Mesenchymal stem cell (in vitro differentiated cells and primary cell): Measurements from ENCODE around the gene SLC30A2.

Experiments
- DNase-seq: peaks from one replicate; pipeline ENCODE4 v3.0.0-alpha.2; 2013
- H2AFZ ChIP-seq: one replicate; pipeline ENCODE4 v1.6.1; 2013; ENCODE audit warnings: low read depth, mild to moderate bottlenecking, control low read depth, inconsistent platforms, low read length, moderate library complexity
- H2AK5ac ChIP-seq: 2 replicates; pipeline ENCODE4 v1.6.1; 2013; ENCODE audit warnings: low read length, moderate library complexity, mild to moderate bottlenecking, inconsistent platforms; ENCODE audit not compliant: severe bottlenecking
- H2BK120ac ChIP-seq: one replicate; pipeline ENCODE4 v1.6.1; 2013; ENCODE audit warnings: low read depth, mild to moderate bottlenecking, inconsistent platforms, low read length, moderate library complexity
- H2BK12ac ChIP-seq, 2 experiments: one replicate each; pipeline ENCODE4 v1.6.1; 2013; ENCODE audit warnings: inconsistent platforms in 2 of 2, low read length in 2 of 2, mild to moderate bottlenecking in 2 of 2, moderate library complexity in 2 of 2, control low read depth in 1 of 2
- H2BK15ac ChIP-seq: one replicate; pipeline ENCODE4 v1.6.1; 2013; ENCODE audit warnings: mild to moderate bottlenecking, low read depth, inconsistent platforms; ENCODE audit not compliant: poor library complexity, severe bottlenecking
- H2BK5ac ChIP-seq: 2 replicates; pipeline ENCODE4 v1.6.1; 2013; ENCODE audit warnings: low read depth, mild to moderate bottlenecking, low read length, control low read depth, inconsistent platforms; ENCODE audit not compliant: poor library complexity, severe bottlenecking
- H3K14ac ChIP-seq, 2 experiments: one replicate each; pipeline ENCODE4 v1.6.1; 2013; ENCODE audit warnings: inconsistent platforms in 2 of 2, low read length in 2 of 2, control low read depth in 1 of 2, mild to moderate bottlenecking in 1 of 2, moderate library complexity in 1 of 2
- H3K18ac ChIP-seq, 2 experiments: one replicate each; pipeline ENCODE4 v1.6.1; 2013; ENCODE audit warnings: inconsistent platforms in 2 of 2, low read length in 2 of 2, control low read depth in 1 of 2, low read depth in 1 of 2, mild to moderate bottlenecking in 1 of 2
- H3K23ac ChIP-seq, 2 experiments: one replicate each; pipeline ENCODE4 v1.6.1; 2013; ENCODE audit warnings: inconsistent platforms in 2 of 2, low read length in 2 of 2, mild to moderate bottlenecking in 2 of 2, moderate library complexity in 2 of 2, control low read depth in 1 of 2
- H3K27ac ChIP-seq: 2 replicates; pipeline ENCODE4 v1.5.1; 2013; ENCODE audit warnings: mild to moderate bottlenecking, moderate library complexity, low read length, control low read depth, inconsistent platforms; ENCODE audit not compliant: poor library complexity, severe bottlenecking
- H3K27me3 ChIP-seq, 2 experiments: 2 replicates each; pipeline versions ENCODE4 v1.6.1 to v1.7.0; 2013; ENCODE audit warnings: low read length in 2 of 2, mild to moderate bottlenecking in 2 of 2, moderate library complexity in 2 of 2, control low read depth in 1 of 2, inconsistent platforms in 1 of 2; ENCODE audit not compliant: control insufficient read depth in 1 of 2, insufficient read depth in 1 of 2
- H3K36me3 ChIP-seq, 2 experiments: 2 replicates each; pipeline versions ENCODE4 v1.6.1 to v1.7.0; 2013; ENCODE audit warnings: low read length in 2 of 2, control low read depth in 1 of 2, inconsistent platforms in 1 of 2, low read depth in 1 of 2, mild to moderate bottlenecking in 1 of 2; ENCODE audit not compliant: insufficient read depth in 2 of 2, control insufficient read depth in 1 of 2
- H3K4ac ChIP-seq, 2 experiments: one replicate each; pipeline ENCODE4 v1.6.1; 2013; ENCODE audit warnings: inconsistent platforms in 2 of 2, low read length in 2 of 2, mild to moderate bottlenecking in 2 of 2, moderate library complexity in 2 of 2, control low read depth in 1 of 2, low read depth in 1 of 2
- H3K4me1 ChIP-seq: 2 replicates; pipeline ENCODE4 v1.6.1; 2013; ENCODE audit warnings: low read depth, low read length, control low read depth; ENCODE audit not compliant: control insufficient read depth, insufficient read depth
- H3K4me2 ChIP-seq: 2 replicates; pipeline ENCODE4 v1.6.1; 2013; ENCODE audit warnings: low read length, mild to moderate bottlenecking, inconsistent platforms; ENCODE audit not compliant: poor library complexity, severe bottlenecking
- H3K4me3 ChIP-seq, 2 experiments: 2 replicates each; pipeline versions ENCODE4 v1.5.1 to v1.7.0; 2013; ENCODE audit warnings: low read length in 2 of 2, mild to moderate bottlenecking in 2 of 2, control low read depth in 1 of 2, low read depth in 1 of 2; ENCODE audit not compliant: insufficient read depth in 1 of 2
- H3K79me1 ChIP-seq: replicated peaks from 2 replicates; pipeline ENCODE4 v1.6.1; 2013; ENCODE audit warnings: mild to moderate bottlenecking, control low read depth, low read length, inconsistent platforms; ENCODE audit not compliant: poor library complexity, severe bottlenecking
- H3K9ac ChIP-seq: 2 replicates; pipeline ENCODE4 v1.7.0; 2013; ENCODE audit warnings: mild to moderate bottlenecking, low read length, moderate library complexity
- H3K9me3 ChIP-seq: 2 replicates; pipeline ENCODE4 v1.7.0; 2013; ENCODE audit warnings: mild to moderate bottlenecking, low read length; ENCODE audit not compliant: control insufficient read depth
- H4K8ac ChIP-seq: one replicate; pipeline ENCODE4 v1.6.1; 2013; ENCODE audit warnings: inconsistent platforms, mild to moderate bottlenecking, low read length, moderate library complexity
- H4K91ac ChIP-seq: one replicate; pipeline ENCODE4 v1.6.1; 2013; ENCODE audit warnings: mild to moderate bottlenecking, low read length, inconsistent platforms
- WGBS: methylation state at CpG from one replicate; pipeline ENCODE4 v1.1.7; 2013; ENCODE audit warnings: mixed read lengths; 5-methylcytosine and 5-hydroxymethylcytosine counted together

SLC30A2 gene

DNA sequence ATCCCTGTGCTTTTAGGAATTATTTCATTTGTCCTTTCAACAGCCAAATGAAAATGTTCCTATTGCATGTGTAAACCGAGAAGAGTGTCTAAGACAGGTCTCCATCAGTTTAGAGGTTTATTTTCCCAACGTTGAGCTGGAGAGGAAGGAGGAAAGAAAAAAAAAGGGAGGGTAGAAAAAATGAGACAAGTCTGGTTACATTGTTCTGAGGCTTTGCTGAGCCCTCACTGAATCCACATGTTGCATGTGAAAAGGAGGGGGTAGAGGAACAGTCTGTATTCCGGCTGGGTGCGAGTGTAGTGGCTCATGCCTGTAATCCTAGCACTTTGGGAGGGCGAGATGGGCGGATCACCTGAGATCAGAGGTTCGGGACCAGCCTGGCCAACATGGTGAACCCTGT lies 46.5 kb upstream of the SLC30A2 start:
- Histone ChIP-seq H2BK15ac (no peak overlapping the region), H3K18ac (no peak overlapping the region), H3K4ac (no peak overlapping the region), H2BK5ac (no peak overlapping the region), H3K27ac (no peak overlapping the region), H3K4me2 (no peak overlapping the region), H3K14ac (no peak overlapping the region), H3K27me3 (peaks cover 29 to 42% of the 10 kb centered on the region in 2 experiments), H4K8ac (no peak overlapping the region), H2AK5ac (no peak overlapping the region), H3K9ac (no peak overlapping the region), H2BK12ac (no peak overlapping the region), H3K36me3 (no peaks in the 10 kb centered on the region), H3K4me1 (peaks cover 11% of the 10 kb centered on the region), H2AFZ (no peak overlapping the region), H3K79me1 (no peaks in the 10 kb centered on the region), H3K9me3 (no peaks in the 10 kb centered on the region), H2BK120ac (no peak overlapping the region), H3K23ac (no peak overlapping the region), H4K91ac (no peak overlapping the region), H3K4me3 (no peak overlapping the region)
- WGBS = 89% methylated on average over 7 of the region's 7 CpGs
- DNase-seq = no peak

DNA sequence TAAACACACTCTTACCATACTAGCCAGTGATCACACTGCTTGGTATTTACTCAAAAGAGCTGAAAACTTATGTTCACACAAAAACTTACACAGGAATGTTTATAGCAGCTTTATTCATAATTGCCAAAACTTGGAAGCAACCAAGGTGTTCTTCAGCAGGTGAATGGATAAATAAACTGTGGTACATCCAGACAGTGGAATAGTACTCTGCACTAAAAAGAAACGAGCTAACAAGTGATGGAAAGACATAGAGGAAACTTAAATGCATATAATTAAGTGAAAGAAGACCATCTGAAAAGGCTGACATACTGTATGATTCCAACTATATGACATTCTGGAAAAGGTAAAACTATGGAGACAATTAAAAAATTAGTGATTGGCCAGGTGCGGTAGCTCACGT lies 45.0 kb upstream of the SLC30A2 start:
- H3K9me3 ChIP-seq = no peaks in the 10 kb centered on the region
- H4K91ac ChIP-seq = no peak overlapping the region
- H2AFZ ChIP-seq = no peak overlapping the region
- no peak overlapping the region for H3K4me3 ChIP-seq
- WGBS = 91% methylated on average over 3 of the region's 3 CpGs
- H2BK12ac ChIP-seq = no peak overlapping the region
- H3K27ac ChIP-seq = no peak overlapping the region
- no peak overlapping the region for H3K4ac ChIP-seq
- no peak overlapping the region for H2BK120ac ChIP-seq
- no peak overlapping the region for H3K14ac ChIP-seq
- H3K79me1 ChIP-seq = no peaks in the 10 kb centered on the region
- no peak overlapping the region for H3K23ac ChIP-seq
- H3K4me2 ChIP-seq = no peak overlapping the region
- no peak overlapping the region for H3K9ac ChIP-seq
- H2AK5ac ChIP-seq = no peak overlapping the region
- no peak overlapping the region for H2BK5ac ChIP-seq
- H3K4me1 ChIP-seq = peaks cover 11% of the 10 kb centered on the region
- H2BK15ac ChIP-seq = no peak overlapping the region
- H4K8ac ChIP-seq = no peak overlapping the region
- no peak overlapping the region for H3K18ac ChIP-seq
- peaks cover 29 to 48% of the 10 kb centered on the region in 2 experiments for H3K27me3 ChIP-seq
- DNase-seq = no peak
- H3K36me3 ChIP-seq = no peaks in the 10 kb centered on the region

DNA sequence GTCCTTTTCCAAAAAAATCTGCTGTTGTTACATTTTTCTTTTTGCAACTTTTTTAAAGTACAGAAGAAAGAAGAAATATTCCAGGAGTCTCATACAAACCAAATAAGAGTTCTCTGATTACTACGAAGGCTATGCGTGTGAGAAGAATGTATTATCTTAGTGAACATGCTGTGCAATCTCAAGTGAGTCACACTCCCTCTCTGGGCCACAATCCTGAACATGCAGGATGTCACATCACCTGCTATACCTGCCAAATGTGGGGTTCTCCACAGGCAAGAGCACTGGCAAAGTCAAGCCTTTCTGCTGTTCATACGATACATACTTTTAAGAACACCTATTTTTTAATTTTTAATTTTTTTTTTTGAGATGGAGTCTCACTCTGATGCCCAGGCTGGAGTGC lies 43.2 kb upstream of the SLC30A2 start:
- H3K4me1 ChIP-seq = peaks cover 1% of the 10 kb centered on the region
- H3K4me3 ChIP-seq = no peak overlapping the region
- no peaks in the 10 kb centered on the region for H3K79me1 ChIP-seq
- no peak overlapping the region for H3K4ac ChIP-seq
- no peaks in the 10 kb centered on the region for H3K9me3 ChIP-seq
- no peak overlapping the region for H4K91ac ChIP-seq
- no peak for DNase-seq
- H3K4me2 ChIP-seq = no peak overlapping the region
- H2BK5ac ChIP-seq = no peak overlapping the region
- H3K18ac ChIP-seq = no peak overlapping the region
- H3K36me3 ChIP-seq = no peaks in the 10 kb centered on the region
- H3K9ac ChIP-seq = no peak overlapping the region
- no peak overlapping the region for H3K27ac ChIP-seq
- no peak overlapping the region for H3K23ac ChIP-seq
- H2BK120ac ChIP-seq = no peak overlapping the region
- no peak overlapping the region for H2AK5ac ChIP-seq
- no peak overlapping the region for H2BK15ac ChIP-seq
- peaks cover 37 to 52% of the 10 kb centered on the region in 2 experiments for H3K27me3 ChIP-seq
- H2BK12ac ChIP-seq = no peak overlapping the region
- H2AFZ ChIP-seq = no peak overlapping the region
- no peak overlapping the region for H3K14ac ChIP-seq
- WGBS = 100% methylated on average over 2 of the region's 3 CpGs
- no peak overlapping the region for H4K8ac ChIP-seq

DNA sequence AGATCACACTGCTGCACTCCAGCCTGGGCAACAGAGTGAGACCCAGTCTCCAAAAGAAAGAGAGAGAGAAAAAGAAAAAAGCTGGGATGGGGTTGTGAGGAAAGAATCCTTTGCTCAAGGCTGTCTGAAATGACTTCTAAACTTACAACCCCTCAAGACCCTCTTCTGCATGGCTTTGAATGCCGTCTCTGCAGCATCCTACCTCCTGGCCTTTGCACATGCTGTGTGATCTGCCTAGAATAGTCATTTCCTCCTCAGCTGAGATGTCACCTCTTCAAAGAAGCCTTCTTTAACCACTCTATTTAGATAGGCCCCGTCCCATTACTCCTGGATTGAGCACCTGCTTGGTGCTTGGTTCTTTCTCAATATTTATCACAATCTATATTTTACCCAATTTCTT lies 38.9 kb upstream of the SLC30A2 start:
- Histone ChIP-seq H3K18ac (no peak overlapping the region), H3K4ac (no peak overlapping the region), H3K23ac (no peak overlapping the region), H2BK120ac (no peak overlapping the region), H2AFZ (no peak overlapping the region), H2BK12ac (no peak overlapping the region), H3K27ac (no peak overlapping the region), H3K4me2 (no peak overlapping the region), H3K4me1 (peaks cover 10% of the 10 kb centered on the region), H3K36me3 (no peaks in the 10 kb centered on the region), H3K14ac (no peak overlapping the region), H3K9ac (no peak overlapping the region), H2AK5ac (no peak overlapping the region), H3K27me3 (peaks cover 15 to 24% of the 10 kb centered on the region in 2 experiments), H2BK15ac (no peak overlapping the region), H2BK5ac (no peak overlapping the region), H3K4me3 (no peak overlapping the region), H3K9me3 (no peaks in the 10 kb centered on the region), H4K8ac (no peak overlapping the region), H4K91ac (no peak overlapping the region), H3K79me1 (no peaks in the 10 kb centered on the region)
- WGBS = 80% methylated on average over 2 of the region's 2 CpGs
- no peak for DNase-seq
